ENCODE measurements around the gene ZBTB11.

ZBTB11 gene

GRCh38 chr3:101676765-101677435 is at the start of gene ZBTB11:
Gene ZBTB11 (minus strand): TSS chr3:101677132. CDS start chr3:101676914, 218 bp downstream.
- H3K27ac Mint-ChIP-seq, result peak within 1 kb of the TSS; percentile 88 to 97 (median 93)
- peak within 1 kb of the TSS; percentile 91 to 95 (median 94) for H3K4me3 Mint-ChIP-seq
- H3K9me3 Mint-ChIP-seq, result no peaks in the 10 kb centered on the region
- no peaks in the 10 kb centered on the region for H3K27me3 Mint-ChIP-seq (ENCODE audit: low read depth)
- H3K36me3 Mint-ChIP-seq (ENCODE audit: low read depth), result peaks cover 26% of the 10 kb centered on the region
- peak; percentile 58 to 68 (median 62) for TF ChIP-seq CTCF (IDR thresholded peaks at IDR 0.05; ENCODE audit: unreplicated experiment in 3 of 3)
- peaks cover 18% of the 10 kb centered on the region for H3K4me1 Mint-ChIP-seq

DNA sequence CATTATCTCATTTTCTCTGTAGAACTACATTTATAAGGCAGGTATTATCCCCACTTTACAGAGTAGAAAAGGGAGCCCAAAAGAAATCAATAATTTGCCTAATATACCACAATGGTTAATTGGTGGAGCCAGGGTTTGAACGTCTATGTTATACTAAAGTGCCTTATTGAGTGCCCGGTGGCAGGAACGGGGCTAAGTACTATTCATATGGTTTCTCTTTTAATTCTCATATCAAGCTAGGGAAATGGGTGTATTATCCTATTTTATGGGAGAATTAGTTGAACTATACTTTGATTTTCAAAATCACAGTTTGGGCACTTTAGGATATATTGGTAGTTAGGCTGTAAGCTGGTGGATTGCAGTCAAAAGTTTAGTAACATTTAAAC is 49.0 kb upstream of the ZBTB11 start:
- Mint-ChIP-seq H3K9me3 (no peaks in the 10 kb centered on the region), H3K36me3 (ENCODE audit: low read depth) (peaks cover 31% of the 10 kb centered on the region), H3K4me3 (peak overlapping the region; percentile 98 to 99 (median 99)), H3K4me1 (peaks cover 24% of the 10 kb centered on the region), H3K27ac (peak overlapping the region; percentile 92 to 99 (median 97)), H3K27me3 (ENCODE audit: low read depth) (no peaks in the 10 kb centered on the region)
- TF ChIP-seq CTCF (IDR thresholded peaks at IDR 0.05; ENCODE audit: unreplicated experiment in 3 of 3), result no peak

DNA sequence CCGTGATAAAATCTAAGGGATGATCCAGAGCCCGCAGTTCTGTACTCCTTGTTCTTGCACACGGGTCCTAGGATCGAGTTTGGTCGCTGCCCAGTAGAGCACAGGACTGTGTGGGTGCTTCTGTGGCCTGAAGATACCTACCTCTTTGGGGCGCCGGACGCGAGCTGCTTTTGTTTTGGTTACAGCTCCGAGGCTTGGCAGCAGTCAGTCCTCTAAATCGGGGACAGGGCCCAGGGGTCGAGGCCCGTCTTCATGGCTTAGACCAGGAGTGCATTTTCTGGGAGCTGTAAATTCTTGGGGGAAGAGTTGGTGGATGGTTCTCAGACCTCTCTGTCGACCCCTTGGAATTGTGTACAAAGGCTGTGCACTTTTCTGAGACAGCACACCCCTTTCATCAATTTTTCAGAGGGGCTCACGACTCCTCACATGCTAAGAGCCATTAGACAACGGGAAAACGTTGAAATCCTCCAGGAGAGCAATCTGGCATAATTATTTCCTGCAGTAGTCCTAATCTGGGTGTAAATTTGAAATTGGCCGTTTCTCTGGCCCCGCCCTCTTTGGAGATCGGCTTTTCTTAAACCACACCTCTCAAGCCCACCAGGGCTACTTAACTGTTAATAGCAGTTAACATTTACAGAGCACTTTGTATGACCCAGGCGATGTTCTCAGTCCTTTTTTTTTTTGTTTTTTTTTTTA is 48.4 kb upstream of the ZBTB11 start:
- no peak for TF ChIP-seq CTCF (IDR thresholded peaks at IDR 0.05; ENCODE audit: unreplicated experiment in 3 of 3)

GRCh38 chr3:101724329-101725193 is 47.6 kb upstream of the ZBTB11 start, which contains the start of gene CEP97:
Gene CEP97 (plus strand): TSS chr3:101724614. CDS start chr3:101724677, 63 bp downstream.
- Mint-ChIP-seq H3K36me3 (ENCODE audit: low read depth) (peaks cover 21% of the 10 kb centered on the region), H3K9me3 (no peaks in the 10 kb centered on the region), H3K4me1 (peaks cover 27% of the 10 kb centered on the region), H3K27ac (peak within 1 kb of the TSS; percentile 92 to 99 (median 97)), H3K4me3 (peak within 1 kb of the TSS; percentile 98 to 99 (median 99)), H3K27me3 (ENCODE audit: low read depth) (no peaks in the 10 kb centered on the region)
- TF ChIP-seq CTCF (IDR thresholded peaks at IDR 0.05; ENCODE audit: unreplicated experiment in 3 of 3), result no peak

More for the DNA sequence above, 48.4 kb upstream of the ZBTB11 start:
- Mint-ChIP-seq H3K36me3 (ENCODE audit: low read depth) (peaks cover 26% of the 10 kb centered on the region), H3K27me3 (ENCODE audit: low read depth) (no peaks in the 10 kb centered on the region), H3K4me1 (peaks cover 27% of the 10 kb centered on the region), H3K27ac (peak overlapping the region; percentile 92 to 99 (median 97)), H3K9me3 (no peaks in the 10 kb centered on the region), H3K4me3 (peak overlapping the region; percentile 98 to 99 (median 99))

DNA sequence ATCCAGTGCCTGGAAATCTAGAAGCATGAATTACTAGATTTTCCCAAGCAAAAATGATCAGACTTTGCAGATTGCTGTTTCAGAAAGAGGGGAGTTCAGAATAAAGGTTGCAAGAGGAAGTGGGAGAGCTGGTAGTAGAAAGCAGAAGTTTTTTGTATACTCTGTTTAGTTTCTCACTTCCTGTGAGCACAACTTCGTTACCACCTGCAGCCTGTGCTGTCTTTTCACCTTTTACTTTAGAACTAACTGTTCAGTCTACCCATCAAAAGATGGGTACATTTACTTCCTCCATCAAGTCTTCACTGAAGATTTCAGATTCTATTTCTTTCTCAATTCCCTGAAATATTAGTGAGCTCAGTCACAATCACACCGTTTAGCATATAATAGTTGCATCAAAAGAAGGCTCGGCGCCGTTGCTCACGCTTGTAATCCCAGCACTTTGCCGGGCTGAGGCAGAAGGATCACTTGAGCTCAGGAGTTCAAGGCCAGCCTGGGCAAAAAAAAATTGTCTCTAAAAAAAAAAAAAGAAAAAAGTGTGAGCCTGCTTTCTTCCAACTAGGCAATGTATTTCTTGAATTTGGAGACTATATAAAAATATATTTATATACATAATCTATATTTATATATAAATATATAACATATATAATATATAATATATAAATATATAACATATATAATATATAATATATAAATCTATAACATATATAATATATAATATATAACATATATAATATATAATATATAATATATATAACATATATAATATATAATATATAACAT is 45.7 kb upstream of the ZBTB11 start:
- no peak for TF ChIP-seq CTCF (IDR thresholded peaks at IDR 0.05; ENCODE audit: unreplicated experiment in 3 of 3)
- Mint-ChIP-seq H3K27me3 (ENCODE audit: low read depth) (no peaks in the 10 kb centered on the region), H3K4me1 (peaks cover 27% of the 10 kb centered on the region), H3K9me3 (no peaks in the 10 kb centered on the region), H3K27ac (peak overlapping the region in 1 of 3 experiments; percentile 11), H3K36me3 (ENCODE audit: low read depth) (peaks cover 8% of the 10 kb centered on the region), H3K4me3 (peak overlapping the region in 1 of 3 experiments; percentile 5)

Data from nephron (organoid).